IPS DF 6.9 (cell line): ENCODE data around the gene LONRF2.

Source experiments
- DNase-seq: peaks from one replicate; pipeline ENCODE4 v3.0.0-alpha.2; 2013; ENCODE audit warnings: low read depth, low spot score
- H3K27ac ChIP-seq: one replicate; pipeline ENCODE4 v1.5.1; 2013; ENCODE audit warnings: low read length, control low read depth
- H3K27me3 ChIP-seq: 2 replicates; pipeline ENCODE4 v1.6.1; 2013; ENCODE audit warnings: mild to moderate bottlenecking, low read length; ENCODE audit not compliant: control insufficient read depth, insufficient read depth
- H3K36me3 ChIP-seq: 2 replicates; pipeline ENCODE4 v1.6.1; 2013; ENCODE audit warnings: low read length; ENCODE audit not compliant: control insufficient read depth, insufficient read depth
- H3K4me1 ChIP-seq: 2 replicates; pipeline ENCODE4 v1.6.1; 2013; ENCODE audit warnings: low read length; ENCODE audit not compliant: control insufficient read depth, insufficient read depth
- H3K4me3 ChIP-seq: 2 replicates; pipeline ENCODE4 v1.5.1; 2013; ENCODE audit warnings: mild to moderate bottlenecking, low read length
- H3K9me3 ChIP-seq: 2 replicates; pipeline ENCODE4 v1.6.1; 2013; ENCODE audit warnings: low read length, inconsistent platforms; ENCODE audit not compliant: control insufficient read depth, insufficient read depth
- WGBS: extraction: QIAGEN DNeasy Blood & Tissue Kit; methylation state at CpG from one replicate; pipeline ENCODE4 v1.1.7; 2013; ENCODE audit warnings: mixed read lengths, missing lambda C conversion rate; ENCODE audit not compliant: insufficient read length, insufficient coverage; 5-methylcytosine and 5-hydroxymethylcytosine counted together

LONRF2 gene

GRCh38 chr2:100266126-100266525, 56.2 kb downstream of the LONRF2 start:
- Histone ChIP-seq H3K27me3 (no peaks in the 10 kb centered on the region), H3K36me3 (no peaks in the 10 kb centered on the region)
- no CpG with 5 or more reads among the region's 7 CpGs for WGBS

GRCh38 chr2:100265226-100265625, 57.1 kb downstream of the LONRF2 start:
- Histone ChIP-seq H3K36me3 (no peaks in the 10 kb centered on the region), H3K27me3 (no peaks in the 10 kb centered on the region), H3K27ac (no peak overlapping the region), H3K4me1 (no peaks in the 10 kb centered on the region), H3K4me3 (no peak overlapping the region), H3K9me3 (no peaks in the 10 kb centered on the region)
- WGBS = no CpG with 5 or more reads among the region's 9 CpGs
- DNase-seq = no peak

More at GRCh38 chr2:100266126-100266525, 56.2 kb downstream of the LONRF2 start:
- Histone ChIP-seq H3K9me3 (no peaks in the 10 kb centered on the region), H3K4me3 (no peak overlapping the region), H3K4me1 (no peaks in the 10 kb centered on the region), H3K27ac (no peak overlapping the region)
- DNase-seq = no peak

- no peak for DNase-seq
- Histone ChIP-seq H3K27me3 (no peaks in the 10 kb centered on the region), H3K4me1 (no peaks in the 10 kb centered on the region), H3K9me3 (no peaks in the 10 kb centered on the region), H3K4me3 (no peak overlapping the region), H3K27ac (no peak overlapping the region), H3K36me3 (no peaks in the 10 kb centered on the region)
- no CpG with 5 or more reads among the region's 4 CpGs for WGBS
Observed at GRCh38 chr2:100264651-100265050, 57.6 kb downstream of the LONRF2 start.

GRCh38 chr2:100264121-100264520, 58.2 kb downstream of the LONRF2 start:
- no CpG with 5 or more reads among the region's 8 CpGs for WGBS
- H3K4me3 ChIP-seq = no peak overlapping the region
- H3K36me3 ChIP-seq = no peaks in the 10 kb centered on the region
- no peaks in the 10 kb centered on the region for H3K4me1 ChIP-seq
- DNase-seq = no peak
- H3K9me3 ChIP-seq = no peaks in the 10 kb centered on the region
- no peak overlapping the region for H3K27ac ChIP-seq
- H3K27me3 ChIP-seq = no peaks in the 10 kb centered on the region

- Histone ChIP-seq H3K9me3 (no peaks in the 10 kb centered on the region), H3K4me1 (no peaks in the 10 kb centered on the region), H3K27ac (no peak overlapping the region), H3K27me3 (no peaks in the 10 kb centered on the region), H3K4me3 (peak overlapping the region; percentile 4; the same call in 1 of the 2 replicates), H3K36me3 (no peaks in the 10 kb centered on the region)
- no CpG with 5 or more reads among the region's 13 CpGs for WGBS
- DNase-seq = peak; percentile 74
Observed at GRCh38 chr2:100262555-100263320, 59.6 kb downstream of the LONRF2 start.

DNA sequence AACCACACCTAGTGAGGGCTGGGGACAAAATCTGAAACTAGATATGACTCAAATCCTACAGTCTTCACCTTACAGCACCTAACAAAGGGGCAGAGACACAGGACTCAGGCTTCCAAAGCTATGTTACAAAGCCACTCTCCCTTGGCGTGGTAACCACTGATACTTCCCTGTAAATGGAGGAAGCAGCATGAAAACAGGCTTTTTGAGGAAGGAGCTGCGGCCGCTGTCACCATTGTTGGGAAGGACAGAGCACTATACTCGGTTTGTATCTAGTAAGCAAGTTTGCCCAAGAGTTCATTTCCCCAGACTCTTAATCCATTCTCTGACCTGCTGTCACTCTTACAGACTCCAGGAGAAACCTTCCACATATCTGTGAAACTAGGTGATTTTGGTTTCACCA, 60.3 kb downstream of the LONRF2 start:
- Histone ChIP-seq H3K36me3 (no peaks in the 10 kb centered on the region), H3K4me1 (no peaks in the 10 kb centered on the region), H3K27me3 (no peaks in the 10 kb centered on the region), H3K4me3 (no peak overlapping the region), H3K27ac (no peak overlapping the region), H3K9me3 (no peaks in the 10 kb centered on the region)
- no peak for DNase-seq
- WGBS = no CpG with 5 or more reads among the region's 4 CpGs

DNA sequence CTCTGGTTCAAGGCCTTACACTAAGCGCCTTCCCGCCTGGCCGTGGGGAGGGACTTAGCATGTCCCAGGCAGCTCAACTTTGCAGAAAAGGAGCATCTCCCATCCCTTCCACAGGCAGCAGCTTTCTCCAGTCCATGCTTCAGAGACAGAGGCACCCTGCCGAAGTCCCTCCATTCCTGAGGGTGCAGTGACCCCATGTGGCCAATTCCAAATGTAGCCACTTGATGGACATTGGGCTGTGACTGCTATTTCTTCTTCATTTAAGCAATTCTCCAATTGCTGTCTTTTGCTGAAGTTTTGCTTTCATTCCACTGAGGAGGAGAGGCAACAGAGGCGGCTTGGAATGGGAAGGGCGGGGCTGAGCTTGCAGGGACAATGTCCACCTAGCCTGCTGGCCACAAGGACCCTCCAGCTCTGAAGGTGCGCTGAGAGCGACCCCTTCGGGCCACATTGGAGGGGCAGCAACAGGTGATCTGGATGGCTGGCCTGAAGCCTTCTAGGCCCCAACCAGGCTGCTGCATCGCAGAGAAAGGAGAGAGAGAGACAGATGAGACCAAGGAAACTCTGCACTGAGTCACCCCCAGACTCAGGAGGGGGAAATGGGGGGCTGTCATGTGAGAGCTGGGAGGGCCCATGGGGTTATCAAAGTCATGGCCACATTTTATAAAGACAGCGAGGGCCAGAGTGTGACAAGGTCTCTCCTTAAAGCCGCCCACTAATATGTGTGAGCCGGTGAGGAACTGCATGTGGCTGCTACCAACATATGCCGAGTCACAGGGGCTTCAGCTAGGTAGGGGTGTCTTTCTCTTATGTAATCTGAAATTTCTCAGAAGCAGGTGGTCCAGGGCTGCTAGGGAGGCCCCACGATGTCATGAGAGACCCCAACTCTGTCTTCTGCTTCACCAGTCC, 61.3 kb downstream of the LONRF2 start:
- Histone ChIP-seq H3K4me1 (no peaks in the 10 kb centered on the region), H3K27me3 (no peaks in the 10 kb centered on the region), H3K4me3 (no peak overlapping the region), H3K9me3 (no peaks in the 10 kb centered on the region), H3K27ac (no peak overlapping the region), H3K36me3 (no peaks in the 10 kb centered on the region)
- DNase-seq = peak; percentile 64
- no CpG with 5 or more reads among the region's 15 CpGs for WGBS

DNA sequence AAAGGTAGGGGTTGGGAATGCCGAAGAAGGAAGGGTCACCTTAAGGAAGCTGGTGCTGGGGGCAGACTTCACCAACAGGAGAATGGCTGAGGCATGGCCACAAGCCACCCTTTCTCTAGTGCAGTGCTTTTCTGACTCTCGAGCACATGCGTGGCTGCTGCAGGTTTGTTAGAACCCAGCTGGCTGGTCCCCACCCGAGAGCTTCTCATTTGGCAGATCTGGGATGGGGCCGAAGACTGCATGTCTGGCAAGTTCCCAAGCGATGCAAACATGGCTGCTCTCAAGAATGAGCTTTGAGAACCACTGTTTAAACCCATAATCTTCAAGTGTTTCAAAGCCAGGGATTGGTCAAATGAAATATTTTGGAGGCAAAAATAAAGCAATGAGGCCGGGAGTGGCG, 63.2 kb downstream of the LONRF2 start:
- no peaks in the 10 kb centered on the region for H3K36me3 ChIP-seq
- no peaks in the 10 kb centered on the region for H3K4me1 ChIP-seq
- no peak overlapping the region for H3K4me3 ChIP-seq
- no peak overlapping the region for H3K27ac ChIP-seq
- no peaks in the 10 kb centered on the region for H3K9me3 ChIP-seq
- H3K27me3 ChIP-seq = no peaks in the 10 kb centered on the region
- WGBS = no CpG with 5 or more reads among the region's 8 CpGs
- DNase-seq = no peak

DNA sequence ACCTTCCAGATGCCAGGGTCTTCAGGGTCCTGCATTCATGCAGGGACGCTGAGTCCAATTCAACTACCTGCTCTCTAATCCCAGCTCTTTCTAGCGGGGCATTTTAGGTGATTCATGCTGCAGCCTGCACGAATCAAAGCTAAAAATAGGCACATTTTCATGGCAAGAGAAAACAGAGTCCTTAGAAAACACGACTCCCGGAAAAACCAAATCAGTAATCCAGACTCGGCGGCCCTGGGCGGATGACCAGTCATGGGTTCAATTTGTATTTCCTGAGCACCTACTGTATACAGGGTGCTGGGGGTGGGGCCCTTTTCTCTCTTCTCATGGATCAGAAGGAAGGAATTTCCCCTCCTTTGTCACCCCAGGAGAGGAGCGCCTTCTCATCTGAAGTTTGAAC, 64.4 kb downstream of the LONRF2 start:
- Histone ChIP-seq H3K4me1 (no peaks in the 10 kb centered on the region), H3K27me3 (no peaks in the 10 kb centered on the region), H3K9me3 (no peaks in the 10 kb centered on the region), H3K36me3 (no peaks in the 10 kb centered on the region), H3K27ac (no peak overlapping the region), H3K4me3 (no peak overlapping the region)
- DNase-seq = no peak
- WGBS = no CpG with 5 or more reads among the region's 9 CpGs

GRCh38 chr2:100256849-100257248, 65.5 kb downstream of the LONRF2 start:
- Histone ChIP-seq H3K9me3 (no peaks in the 10 kb centered on the region), H3K4me1 (no peaks in the 10 kb centered on the region), H3K4me3 (no peak overlapping the region), H3K27ac (no peak overlapping the region), H3K27me3 (no peaks in the 10 kb centered on the region), H3K36me3 (no peaks in the 10 kb centered on the region)
- no CpG with 5 or more reads among the region's 2 CpGs for WGBS
- DNase-seq = no peak
